Astrocyte (in vitro differentiated cells and primary cell): Measurements from ENCODE around the gene MMP17. TPM values are rescaled to one million over a fixed set of nuclear protein-coding genes. Genes with fewer than 3 reads are reported as not detected.

Experiments
- DNase-seq: peaks from one replicate; pipeline ENCODE4 v3.0.0-alpha.2; 2010; ENCODE audit warnings: low read depth
- FAIRE-seq: peaks from 2 replicates; lab custom pipeline; 2011; peaks lifted over from hg19 to GRCh38; lab: Jason Lieb, UNC
- H2AFZ ChIP-seq: 2 replicates; pipeline ENCODE4 v1.6.0; 2012; ENCODE audit warnings: low read depth, low read length, inconsistent platforms
- H3K27ac ChIP-seq: 2 replicates; pipeline ENCODE4 v1.5.1; 2011; ENCODE audit warnings: low read depth, low read length, inconsistent platforms
- H3K27me3 ChIP-seq: 2 replicates; pipeline ENCODE4 v1.6.0; 2011; ENCODE audit warnings: low read length, inconsistent platforms; ENCODE audit not compliant: insufficient read depth
- H3K36me3 ChIP-seq: 2 replicates; pipeline ENCODE4 v1.5.1; 2011; ENCODE audit warnings: low read length, inconsistent platforms; ENCODE audit not compliant: insufficient read depth
- H3K4me1 ChIP-seq: 2 replicates; pipeline ENCODE4 v1.5.1; 2011; ENCODE audit warnings: low read length, inconsistent platforms; ENCODE audit not compliant: insufficient read depth
- H3K4me2 ChIP-seq: 2 replicates; pipeline ENCODE4 v1.6.0; 2012; ENCODE audit warnings: low read length, inconsistent platforms
- H3K4me3 ChIP-seq: 2 replicates; pipeline ENCODE4 v1.5.1; 2011; ENCODE audit warnings: low read depth, mild to moderate bottlenecking, low read length, inconsistent platforms; ENCODE audit not compliant: insufficient read depth
- H3K79me2 ChIP-seq: 2 replicates; pipeline ENCODE4 v1.6.0; 2012; ENCODE audit warnings: mild to moderate bottlenecking, low read length, inconsistent platforms; ENCODE audit not compliant: insufficient read depth
- H3K9ac ChIP-seq: 2 replicates; pipeline ENCODE4 v1.6.0; 2012; ENCODE audit warnings: mild to moderate bottlenecking, low read length, inconsistent platforms
- H3K9me3 ChIP-seq: 2 replicates; pipeline ENCODE4 v1.5.1; 2012; ENCODE audit warnings: low read depth, mild to moderate bottlenecking, low read length, inconsistent platforms; ENCODE audit not compliant: insufficient read depth
- H4K20me1 ChIP-seq: 2 replicates; pipeline ENCODE4 v1.6.0; 2012; ENCODE audit warnings: low read length, inconsistent platforms; ENCODE audit not compliant: insufficient read depth
- H3K27ac Mint-ChIP-seq: one replicate; pipeline ENCODE4 v1.8.0; 2021; ENCODE audit warnings: mild to moderate bottlenecking, mixed read lengths; ENCODE audit not compliant: unreplicated experiment
- H3K27me3 Mint-ChIP-seq: one replicate; pipeline ENCODE4 v1.8.0; 2021; ENCODE audit warnings: low read depth, mixed read lengths; ENCODE audit not compliant: unreplicated experiment
- H3K36me3 Mint-ChIP-seq: one replicate; pipeline ENCODE4 v1.8.0; 2021; ENCODE audit warnings: low read depth, mixed read lengths; ENCODE audit not compliant: unreplicated experiment
- H3K4me1 Mint-ChIP-seq: one replicate; pipeline ENCODE4 v1.8.0; 2021; ENCODE audit warnings: low read depth, mixed read lengths; ENCODE audit not compliant: unreplicated experiment
- H3K4me3 Mint-ChIP-seq: one replicate; pipeline ENCODE4 v1.8.0; 2021; ENCODE audit warnings: mild to moderate bottlenecking, moderate library complexity, mixed read lengths; ENCODE audit not compliant: unreplicated experiment
- H3K9me3 Mint-ChIP-seq: one replicate; pipeline ENCODE4 v1.8.0; 2021; ENCODE audit warnings: mild to moderate bottlenecking, mixed read lengths; ENCODE audit not compliant: unreplicated experiment
- CTCF ChIP-seq: IDR thresholded peaks from 2 replicates; pipeline ENCODE4 v1.5.1; 2011; ENCODE audit warnings: low read depth, mild to moderate bottlenecking, inconsistent platforms, low read length, moderate library complexity; ENCODE audit not compliant: insufficient read depth
- EZH2 ChIP-seq: IDR thresholded peaks from 2 replicates; pipeline ENCODE4 v1.6.1; 2012; ENCODE audit warnings: mild to moderate bottlenecking, low read length, inconsistent platforms; ENCODE audit not compliant: insufficient read depth
- total RNA-seq: library from RNA; stranded (reverse); gene quantifications from 2 replicates; pipeline ENCODE4 v1.2.1, GENCODE V29; 2021

MMP17 gene
- total RNA-seq, 1 donor from 2014 or later: 8.4 TPM

- no peak overlapping the region for H3K4me2 ChIP-seq
- peaks cover 5% of the 10 kb centered on the region for H3K79me2 ChIP-seq
- H3K9me3 ChIP-seq: no peaks in the 10 kb centered on the region
- peaks cover 34% of the 10 kb centered on the region for H3K4me1 ChIP-seq
- FAIRE-seq (no peak), DNase-seq (no peak)
- H3K27me3 ChIP-seq: no peaks in the 10 kb centered on the region
- no peak overlapping the region for H3K27ac ChIP-seq
- no peak for TF ChIP-seq CTCF
- no peak for TF ChIP-seq EZH2
- H3K4me3 ChIP-seq: no peak overlapping the region
- peaks cover 24% of the 10 kb centered on the region for H3K36me3 Mint-ChIP-seq
- H3K9ac ChIP-seq: no peak overlapping the region
- no peaks in the 10 kb centered on the region for H3K27me3 Mint-ChIP-seq
- H4K20me1 ChIP-seq: no peaks in the 10 kb centered on the region
- H3K9me3 Mint-ChIP-seq: no peaks in the 10 kb centered on the region
- peaks cover 30% of the 10 kb centered on the region for H3K4me1 Mint-ChIP-seq
- no peak overlapping the region for H3K4me3 Mint-ChIP-seq
- no peak overlapping the region for H2AFZ ChIP-seq
- H3K27ac Mint-ChIP-seq: no peak overlapping the region
- H3K36me3 ChIP-seq: peaks cover 20% of the 10 kb centered on the region
These were observed 40.1 kb upstream of the MMP17 start for GRCh38 chr12:131788070-131788469.

- no peaks in the 10 kb centered on the region for H3K9me3 ChIP-seq
- H3K4me1 ChIP-seq: peaks cover 30% of the 10 kb centered on the region
- no peak overlapping the region for H3K27ac ChIP-seq
- TF ChIP-seq CTCF (no peak), EZH2 (no peak)
- no peaks in the 10 kb centered on the region for H4K20me1 ChIP-seq
- H3K27ac Mint-ChIP-seq: no peak overlapping the region
- H2AFZ ChIP-seq: no peak overlapping the region
- no peaks in the 10 kb centered on the region for H3K27me3 ChIP-seq
- H3K4me3 Mint-ChIP-seq: no peak overlapping the region
- H3K9ac ChIP-seq: no peak overlapping the region
- H3K4me2 ChIP-seq: no peak overlapping the region
- peaks cover 28% of the 10 kb centered on the region for H3K4me1 Mint-ChIP-seq
- peaks cover 24% of the 10 kb centered on the region for H3K36me3 Mint-ChIP-seq
- H3K79me2 ChIP-seq: peaks cover 5% of the 10 kb centered on the region
- FAIRE-seq (no peak), DNase-seq (no peak)
- H3K4me3 ChIP-seq: no peak overlapping the region
- no peaks in the 10 kb centered on the region for H3K27me3 Mint-ChIP-seq
- peaks cover 21% of the 10 kb centered on the region for H3K36me3 ChIP-seq
- no peaks in the 10 kb centered on the region for H3K9me3 Mint-ChIP-seq
These were observed 38.6 kb upstream of the MMP17 start for GRCh38 chr12:131789638-131790037.

- FAIRE-seq: no peak
- H3K9me3 ChIP-seq: no peaks in the 10 kb centered on the region
- Mint-ChIP-seq H3K27ac (peak overlapping the region; percentile 71), H3K4me1 (peaks cover 14% of the 10 kb centered on the region), H3K36me3 (peaks cover 15% of the 10 kb centered on the region), H3K4me3 (no peak overlapping the region), H3K9me3 (no peaks in the 10 kb centered on the region), H3K27me3 (no peaks in the 10 kb centered on the region)
- no peaks in the 10 kb centered on the region for H3K79me2 ChIP-seq
- peaks cover 20% of the 10 kb centered on the region for H3K36me3 ChIP-seq
- H3K4me2 ChIP-seq: peak overlapping the region; percentile 31
- H3K27ac ChIP-seq: no peak overlapping the region
- peak; percentile 81 for DNase-seq
- H2AFZ ChIP-seq: no peak overlapping the region
- no peak overlapping the region for H3K4me3 ChIP-seq
- H4K20me1 ChIP-seq: no peaks in the 10 kb centered on the region
- H3K4me1 ChIP-seq: peaks cover 13% of the 10 kb centered on the region
- no peaks in the 10 kb centered on the region for H3K27me3 ChIP-seq
- peak overlapping the region; percentile 16 for H3K9ac ChIP-seq
- TF ChIP-seq CTCF (no peak), EZH2 (no peak)
These were observed 34.8 kb upstream of the MMP17 start for GRCh38 chr12:131793243-131794022.
